Measurements from ENCODE around the gene ARHGAP18.

ARHGAP18 gene

GRCh38 chr6:129641344-129641743, 68.6 kb downstream of the ARHGAP18 start:
- DNase-seq = no peak

- no peak for DNase-seq
Measured at GRCh38 chr6:129638686-129639085, 71.3 kb downstream of the ARHGAP18 start.

GRCh38 chr6:129638055-129638684, 71.8 kb downstream of the ARHGAP18 start:
- no peak for DNase-seq

- DNase-seq = no peak
Measured at GRCh38 chr6:129637340-129638054, 72.5 kb downstream of the ARHGAP18 start.

GRCh38 chr6:129635396-129636130, 74.4 kb downstream of the ARHGAP18 start:
- DNase-seq = no peak

- DNase-seq = no peak
Measured at GRCh38 chr6:129634411-129635230, 75.4 kb downstream of the ARHGAP18 start.

GRCh38 chr6:129633529-129633928, 76.4 kb downstream of the ARHGAP18 start:
- DNase-seq = no peak

GRCh38 chr6:129632172-129632613, 77.8 kb downstream of the ARHGAP18 start:
- DNase-seq = no peak

GRCh38 chr6:129631070-129631469, 78.9 kb downstream of the ARHGAP18 start:
- no peak for DNase-seq

- DNase-seq = no peak
Measured at GRCh38 chr6:129630596-129630995, 79.4 kb downstream of the ARHGAP18 start.

GRCh38 chr6:129628101-129628815, 81.7 kb downstream of the ARHGAP18 start:
- DNase-seq = no peak

GRCh38 chr6:129624488-129624887, 85.5 kb downstream of the ARHGAP18 start:
- no peak for DNase-seq

GRCh38 chr6:129623008-129623732, 86.8 kb downstream of the ARHGAP18 start:
- DNase-seq = no peak

- no peak for DNase-seq
Measured at GRCh38 chr6:129621252-129621651, 88.7 kb downstream of the ARHGAP18 start.

- no peak for DNase-seq
Measured at GRCh38 chr6:129620234-129620610, 89.8 kb downstream of the ARHGAP18 start.

- no peak for DNase-seq
Measured at GRCh38 chr6:129619579-129620233, 90.3 kb downstream of the ARHGAP18 start.

- no peak for DNase-seq
Measured at GRCh38 chr6:129617986-129618385, 92.0 kb downstream of the ARHGAP18 start.

- DNase-seq = no peak
Measured at GRCh38 chr6:129615496-129615895, 94.5 kb downstream of the ARHGAP18 start.

- DNase-seq = no peak
Measured at GRCh38 chr6:129615020-129615419, 95.0 kb downstream of the ARHGAP18 start.

- DNase-seq = no peak
Measured at GRCh38 chr6:129614464-129614863, 95.5 kb downstream of the ARHGAP18 start.

- no peak for DNase-seq
Measured at GRCh38 chr6:129612440-129612839, 97.5 kb downstream of the ARHGAP18 start.

Data from SIG-M5 (cell line).